Loucy (cell line): Measurements from ENCODE around the gene PIP5K1C.

Source experiments
- EZH2phosphoT487 ChIP-seq: fragments of 200-600 bp; IDR thresholded peaks from 2 replicates; pipeline ENCODE4 v1.6.1; 2018; ENCODE audit warnings: antibody characterized with exemption, mild to moderate bottlenecking, moderate library complexity, borderline replicate concordance
- TF ChIP-seq, protein P1 (sequence below): fragments of 200-600 bp; sonication (generic); conservative IDR thresholded peaks from 2 replicates; pipeline ENCODE4 v1.5.1; 2014; ENCODE audit warnings: mild to moderate bottlenecking, antibody characterized with exemption, low read length

DNA sequence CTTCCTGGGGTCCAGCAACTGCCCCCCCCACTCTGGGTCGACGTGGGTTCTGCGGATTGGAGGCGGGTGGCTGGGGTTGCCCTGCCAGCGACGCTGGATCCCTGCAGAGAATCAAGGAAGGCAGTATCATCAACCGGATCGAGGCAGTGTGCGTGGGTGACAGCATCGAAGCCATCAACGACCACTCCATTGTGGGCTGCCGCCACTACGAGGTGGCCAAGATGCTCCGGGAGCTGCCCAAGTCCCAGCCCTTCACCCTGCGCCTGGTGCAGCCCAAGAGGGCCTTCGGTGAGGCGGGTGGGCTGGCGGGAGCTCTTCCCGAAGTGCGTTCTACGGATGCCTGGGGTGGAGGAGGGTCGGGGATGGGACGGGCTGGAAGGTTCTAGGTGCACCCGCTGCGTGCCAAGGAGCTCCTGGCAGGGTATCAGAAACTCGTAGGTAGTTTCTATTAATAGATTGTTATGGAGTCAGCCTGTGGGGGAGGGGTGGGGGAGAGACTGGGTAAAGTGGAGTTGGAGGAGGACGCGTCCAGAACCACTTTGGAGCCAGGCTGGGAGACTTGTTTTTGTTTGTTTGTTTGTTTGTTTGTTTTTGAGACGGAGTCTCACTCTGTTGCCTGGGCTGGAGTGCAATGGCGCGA, 113.4 kb downstream of the PIP5K1C start:
- TF ChIP-seq, protein P1, sequence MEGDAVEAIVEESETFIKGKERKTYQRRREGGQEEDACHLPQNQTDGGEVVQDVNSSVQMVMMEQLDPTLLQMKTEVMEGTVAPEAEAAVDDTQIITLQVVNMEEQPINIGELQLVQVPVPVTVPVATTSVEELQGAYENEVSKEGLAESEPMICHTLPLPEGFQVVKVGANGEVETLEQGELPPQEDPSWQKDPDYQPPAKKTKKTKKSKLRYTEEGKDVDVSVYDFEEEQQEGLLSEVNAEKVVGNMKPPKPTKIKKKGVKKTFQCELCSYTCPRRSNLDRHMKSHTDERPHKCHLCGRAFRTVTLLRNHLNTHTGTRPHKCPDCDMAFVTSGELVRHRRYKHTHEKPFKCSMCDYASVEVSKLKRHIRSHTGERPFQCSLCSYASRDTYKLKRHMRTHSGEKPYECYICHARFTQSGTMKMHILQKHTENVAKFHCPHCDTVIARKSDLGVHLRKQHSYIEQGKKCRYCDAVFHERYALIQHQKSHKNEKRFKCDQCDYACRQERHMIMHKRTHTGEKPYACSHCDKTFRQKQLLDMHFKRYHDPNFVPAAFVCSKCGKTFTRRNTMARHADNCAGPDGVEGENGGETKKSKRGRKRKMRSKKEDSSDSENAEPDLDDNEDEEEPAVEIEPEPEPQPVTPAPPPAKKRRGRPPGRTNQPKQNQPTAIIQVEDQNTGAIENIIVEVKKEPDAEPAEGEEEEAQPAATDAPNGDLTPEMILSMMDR = no peak
- no peak for TF ChIP-seq EZH2phosphoT487
